ENCODE results near the gene CCDC167. TPM values are rescaled to one million over a fixed set of nuclear protein-coding genes. Genes with fewer than 3 reads are reported as not detected.

CCDC167 gene
- total RNA-seq, 1 experiment from 2014 or later: 27.8 TPM

- Histone ChIP-seq H3K9ac (ENCODE audit: low read length) (no peak overlapping the region), H2AFZ (ENCODE audit: low read depth, low read length, poor library complexity, severe bottlenecking) (no peak overlapping the region), H3K4me1 (ENCODE audit: control insufficient read depth in 1 of 2, insufficient read depth in 2 of 2, low read length in 2 of 2) (no peaks in the 10 kb centered on the region), H3K27me3 (ENCODE audit: insufficient read depth, low read length) (peaks cover 32% of the 10 kb centered on the region; the same call in 1 of the 2 replicates), H3K9me3 (ENCODE audit: control insufficient read depth in 1 of 2, insufficient read depth in 1 of 2, low read depth in 1 of 2, low read length in 2 of 2) (no peaks in the 10 kb centered on the region), H3K27ac (ENCODE audit: low read depth, low read length) (no peak overlapping the region), H3K9me2 (ENCODE audit: insufficient read depth) (no peaks in the 10 kb centered on the region), H3K4me3 (replicated peaks in 1 of 2; ENCODE audit: low read depth in 1 of 2, low read length in 2 of 2) (no peak overlapping the region), H3K79me2 (ENCODE audit: insufficient read depth, low read length) (no peaks in the 10 kb centered on the region), H3K36me3 (ENCODE audit: control insufficient read depth in 1 of 2, insufficient read depth in 2 of 2, low read length in 2 of 2) (no peaks in the 10 kb centered on the region), H3K4me2 (ENCODE audit: low read length) (no peak overlapping the region), H4K20me1 (ENCODE audit: insufficient read depth) (no peaks in the 10 kb centered on the region)
- ChIA-PET CTCF (no interaction called here), POLR2A (no interaction called here), RAD21 (ENCODE audit: low non-redundant PET in 1 of 2, low total read pairs in 2 of 2, uncharacterized antibody in 2 of 2, unreplicated experiment in 2 of 2) (no interaction called here)
- TF ChIP-seq ZFX (IDR thresholded peaks at IDR 0.05) (no peak), EZH2phosphoT487 (IDR thresholded peaks at IDR 0.05; ENCODE audit: borderline replicate concordance) (no peak), ELF1 (IDR thresholded peaks at IDR 0.05; ENCODE audit: borderline replicate concordance, low read depth) (no peak), FOSL1 (IDR thresholded peaks at IDR 0.05; ENCODE audit: low read depth) (no peak), ZBTB33 (IDR thresholded peaks at IDR 0.05; ENCODE audit: extremely low read depth, insufficient replicate concordance, low read length) (no peak), POLR2A (IDR thresholded peaks at IDR 0.05; ENCODE audit: borderline replicate concordance, extremely low read depth, insufficient read depth, insufficient read length) (no peak), SP1 (IDR thresholded peaks at IDR 0.05; ENCODE audit: low read depth) (no peak), SIN3A (IDR thresholded peaks at IDR 0.05; ENCODE audit: low read depth) (no peak), CBX3 (IDR thresholded peaks at IDR 0.05; ENCODE audit: low read depth) (no peak), JUND (IDR thresholded peaks at IDR 0.05) (no peak), ZNF274 (IDR thresholded peaks at IDR 0.05; ENCODE audit: low read depth, low read length) (no peak), EGR1 (IDR thresholded peaks at IDR 0.05; ENCODE audit: low read depth) (no peak), MAX (IDR thresholded peaks at IDR 0.05) (no peak), REST (IDR thresholded peaks at IDR 0.05; ENCODE audit: low read depth) (no peak), RAD21 (IDR thresholded peaks at IDR 0.05; ENCODE audit: low read depth) (no peak), YY1 (IDR thresholded peaks at IDR 0.05; ENCODE audit: extremely low read depth, insufficient replicate concordance, low read depth, low read length) (no peak), CEBPB (IDR thresholded peaks at IDR 0.05; ENCODE audit: low read depth) (no peak), TCF7L2 (IDR thresholded peaks at IDR 0.05; ENCODE audit: borderline replicate concordance, extremely low read depth, insufficient read depth, insufficient read length) (no peak)
- TF ChIP-seq, protein P1, sequence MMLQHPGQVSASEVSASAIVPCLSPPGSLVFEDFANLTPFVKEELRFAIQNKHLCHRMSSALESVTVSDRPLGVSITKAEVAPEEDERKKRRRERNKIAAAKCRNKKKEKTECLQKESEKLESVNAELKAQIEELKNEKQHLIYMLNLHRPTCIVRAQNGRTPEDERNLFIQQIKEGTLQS (IDR thresholded peaks at IDR 0.05): no peak
- DNase-seq (ENCODE audit: low read depth, low spot score) (no peak), ATAC-seq (no peak)
- BruUV-seq (replicated peaks): no TSS peak
- intact Hi-C loops (cut with micrococcal nuclease): loop anchor here (10.0 kb wide), 2 partner anchors 483 to 963 kb away; no protein-coding TSS in a partner anchor
These were observed 31.8 kb upstream of the CCDC167 start for GRCh38 chr6:37531437-37532036.
